ENCODE data around the gene BRF1.
A peak's percentile ranks its signal among the peaks of the same experiment; 100 is the strongest.

DNA sequence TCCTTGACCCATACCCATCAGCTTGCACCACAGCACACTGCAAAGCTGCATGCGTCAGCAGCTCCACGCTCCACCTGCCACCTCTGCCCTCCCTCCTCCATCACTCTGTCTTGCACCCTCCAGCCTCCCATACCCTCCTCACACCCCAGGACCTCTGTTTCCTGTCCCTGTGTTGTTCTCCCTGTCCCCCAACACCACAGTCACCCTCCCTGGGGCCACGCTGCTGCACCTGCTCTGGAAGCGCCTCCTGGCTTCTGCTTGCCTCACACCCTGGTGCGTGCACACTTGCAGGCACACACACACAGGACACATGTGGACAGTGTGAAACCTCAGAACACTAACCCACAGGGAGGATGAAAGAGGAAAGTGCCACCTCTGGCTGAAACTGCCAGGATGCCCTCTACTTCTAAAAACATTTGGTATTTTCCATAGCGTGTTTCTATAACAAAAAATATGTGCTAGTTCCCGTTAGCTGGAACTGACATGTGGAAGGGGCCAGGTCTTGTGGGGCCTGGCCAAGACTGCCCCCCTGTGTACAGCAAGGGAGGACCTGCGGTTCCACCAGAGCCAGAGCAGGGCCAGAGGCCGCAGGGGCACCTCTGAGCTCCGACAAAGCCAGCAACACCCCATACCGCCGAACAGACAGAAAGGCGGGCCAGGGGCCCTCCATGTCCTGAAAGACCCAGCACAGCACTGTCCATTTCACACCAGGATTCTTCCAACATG, 10.0 kb downstream of the BRF1 start:
- peak; percentile 45 for TF ChIP-seq CTCF (conservative IDR thresholded peaks at IDR 0.05; ENCODE audit: low read length)
- TF ChIP-seq EZH2phosphoT487 (IDR thresholded peaks at IDR 0.05; ENCODE audit: borderline replicate concordance), result no peak
